ENCODE results near the gene TMEM151B. TPM values are rescaled to one million over a fixed set of nuclear protein-coding genes. Genes with fewer than 3 reads are reported as not detected.
"Not testable (repeated sequence)": the region's sequence is repeated elsewhere in the genome, so short reads cannot be mapped to it uniquely, and the experiment has no call there.

TMEM151B gene
- total RNA-seq, 1 experiment from 2014 or later = 9.9 TPM

GRCh38 chr6:44321210-44321609, 51.0 kb downstream of the TMEM151B start:
- CTCF ChIA-PET = interaction anchor here (0.6 kb wide), 1 partner anchor 152 kb away, joined by 8 read pairs; no protein-coding TSS in a partner anchor
- DNase-seq (ENCODE audit: low spot score) = no peak
- Histone ChIP-seq H3K27ac (ENCODE audit: low read depth, low read length, poor library complexity, severe bottlenecking) (no peak overlapping the region), H3K4me1 (ENCODE audit: insufficient read depth, low read length, poor library complexity, severe bottlenecking) (no peaks in the 10 kb centered on the region), H3K9me3 (ENCODE audit: low read depth, low read length, poor library complexity, severe bottlenecking) (no peaks in the 10 kb centered on the region), H3K36me3 (ENCODE audit: insufficient read depth, low read length, poor library complexity, severe bottlenecking) (no peaks in the 10 kb centered on the region), H3K27me3 (replicated peaks; ENCODE audit: insufficient read depth, low read depth, low read length, poor library complexity) (peaks cover 26% of the 10 kb centered on the region), H3K4me3 (ENCODE audit: low read depth, low read length, poor library complexity, severe bottlenecking) (no peak overlapping the region)
- intact Hi-C loops (cut with micrococcal nuclease; ENCODE audit: unreplicated experiment) = no loop called here
- BruUV-seq (replicated peaks) = no TSS peak
- no peak for TF ChIP-seq EZH2 (IDR thresholded peaks at IDR 0.05; ENCODE audit: borderline replicate concordance, low read depth, low read length, poor library complexity, severe bottlenecking)
- TF ChIP-seq CTCF (conservative IDR thresholded peaks at IDR 0.05; ENCODE audit: low read depth, low read length) = no peak
- POLR2A ChIA-PET (ENCODE audit: low non-redundant PET) = no interaction called here

GRCh38 chr6:44327096-44327495, 56.8 kb downstream of the TMEM151B start:
- intact Hi-C loops (cut with micrococcal nuclease; ENCODE audit: unreplicated experiment) = no loop called here
- Histone ChIP-seq H3K4me3 (ENCODE audit: low read depth, low read length, poor library complexity, severe bottlenecking) (no peak overlapping the region), H3K4me1 (ENCODE audit: insufficient read depth, low read length, poor library complexity, severe bottlenecking) (no peaks in the 10 kb centered on the region), H3K36me3 (ENCODE audit: insufficient read depth, low read length, poor library complexity, severe bottlenecking) (no peaks in the 10 kb centered on the region), H3K27ac (ENCODE audit: low read depth, low read length, poor library complexity, severe bottlenecking) (no peak overlapping the region), H3K9me3 (ENCODE audit: low read depth, low read length, poor library complexity, severe bottlenecking) (no peaks in the 10 kb centered on the region), H3K27me3 (replicated peaks; ENCODE audit: insufficient read depth, low read depth, low read length, poor library complexity) (peaks cover 4% of the 10 kb centered on the region)
- no TSS peak for BruUV-seq (replicated peaks)
- POLR2A ChIA-PET (ENCODE audit: low non-redundant PET) = no interaction called here
- CTCF ChIA-PET = no interaction called here
- DNase-seq (ENCODE audit: low spot score) = no peak
- no peak for TF ChIP-seq EZH2 (IDR thresholded peaks at IDR 0.05; ENCODE audit: borderline replicate concordance, low read depth, low read length, poor library complexity, severe bottlenecking)
- no peak for TF ChIP-seq CTCF (conservative IDR thresholded peaks at IDR 0.05; ENCODE audit: low read depth, low read length)

- CTCF ChIA-PET = no interaction called here
- no peaks in the 10 kb centered on the region for H3K4me1 ChIP-seq (ENCODE audit: insufficient read depth, low read length, poor library complexity, severe bottlenecking)
- H3K27me3 ChIP-seq (replicated peaks; ENCODE audit: insufficient read depth, low read depth, low read length, poor library complexity) = peaks cover 4% of the 10 kb centered on the region
- BruUV-seq (replicated peaks) = no TSS peak
- POLR2A ChIA-PET (ENCODE audit: low non-redundant PET) = no interaction called here
- H3K27ac ChIP-seq (ENCODE audit: low read depth, low read length, poor library complexity, severe bottlenecking) = no peak overlapping the region
- no peak overlapping the region for H3K4me3 ChIP-seq (ENCODE audit: low read depth, low read length, poor library complexity, severe bottlenecking)
- no peak for TF ChIP-seq CTCF (conservative IDR thresholded peaks at IDR 0.05; ENCODE audit: low read depth, low read length)
- H3K9me3 ChIP-seq (ENCODE audit: low read depth, low read length, poor library complexity, severe bottlenecking) = no peaks in the 10 kb centered on the region
- no peaks in the 10 kb centered on the region for H3K36me3 ChIP-seq (ENCODE audit: insufficient read depth, low read length, poor library complexity, severe bottlenecking)
- DNase-seq (ENCODE audit: low spot score) = no peak
- intact Hi-C loops (cut with micrococcal nuclease; ENCODE audit: unreplicated experiment) = no loop called here
Measured at GRCh38 chr6:44327760-44328159, 57.5 kb downstream of the TMEM151B start.

GRCh38 chr6:44328203-44328602, 58.0 kb downstream of the TMEM151B start:
- H3K27ac ChIP-seq (ENCODE audit: low read depth, low read length, poor library complexity, severe bottlenecking); POLR2A ChIA-PET (ENCODE audit: low non-redundant PET); intact Hi-C loops (cut with micrococcal nuclease; ENCODE audit: unreplicated experiment); H3K36me3 ChIP-seq (ENCODE audit: insufficient read depth, low read length, poor library complexity, severe bottlenecking); H3K4me1 ChIP-seq (ENCODE audit: insufficient read depth, low read length, poor library complexity, severe bottlenecking); H3K9me3 ChIP-seq (ENCODE audit: low read depth, low read length, poor library complexity, severe bottlenecking); BruUV-seq (replicated peaks); H3K27me3 ChIP-seq (replicated peaks; ENCODE audit: insufficient read depth, low read depth, low read length, poor library complexity); H3K4me3 ChIP-seq (ENCODE audit: low read depth, low read length, poor library complexity, severe bottlenecking); CTCF ChIA-PET; DNase-seq (ENCODE audit: low spot score): not testable (repeated sequence)
